GM12801 (cell line): ENCODE results near the gene MED26.

Experiments
- TF ChIP-seq, protein P1 (sequence below): IDR thresholded peaks from one replicate; pipeline ENCODE4 v1.5.1; 2011; ENCODE audit warnings: control low read depth; ENCODE audit not compliant: insufficient read length; ENCODE audit errors: extremely low read depth

Gene MED26

DNA sequence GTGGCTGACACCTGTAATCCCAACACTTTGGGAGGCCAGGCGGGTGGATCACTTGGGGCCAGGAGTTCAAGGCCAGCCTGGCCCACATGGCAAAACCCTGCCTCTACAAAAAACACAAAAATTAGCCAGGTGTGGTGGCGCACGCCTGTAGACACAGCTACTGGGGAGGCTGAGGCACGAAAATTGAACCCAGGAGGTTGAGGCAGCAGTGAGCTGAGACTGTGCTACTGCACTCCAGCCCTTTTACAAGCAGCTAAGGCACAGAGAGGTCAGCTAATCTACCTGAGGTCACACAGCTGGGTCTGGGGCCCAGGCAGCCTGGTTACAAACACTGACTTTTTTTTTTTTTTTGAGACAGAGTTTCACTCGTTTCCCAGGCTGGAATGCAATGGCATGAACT is 27.2 kb downstream of the MED26 start:
- TF ChIP-seq, protein P1, sequence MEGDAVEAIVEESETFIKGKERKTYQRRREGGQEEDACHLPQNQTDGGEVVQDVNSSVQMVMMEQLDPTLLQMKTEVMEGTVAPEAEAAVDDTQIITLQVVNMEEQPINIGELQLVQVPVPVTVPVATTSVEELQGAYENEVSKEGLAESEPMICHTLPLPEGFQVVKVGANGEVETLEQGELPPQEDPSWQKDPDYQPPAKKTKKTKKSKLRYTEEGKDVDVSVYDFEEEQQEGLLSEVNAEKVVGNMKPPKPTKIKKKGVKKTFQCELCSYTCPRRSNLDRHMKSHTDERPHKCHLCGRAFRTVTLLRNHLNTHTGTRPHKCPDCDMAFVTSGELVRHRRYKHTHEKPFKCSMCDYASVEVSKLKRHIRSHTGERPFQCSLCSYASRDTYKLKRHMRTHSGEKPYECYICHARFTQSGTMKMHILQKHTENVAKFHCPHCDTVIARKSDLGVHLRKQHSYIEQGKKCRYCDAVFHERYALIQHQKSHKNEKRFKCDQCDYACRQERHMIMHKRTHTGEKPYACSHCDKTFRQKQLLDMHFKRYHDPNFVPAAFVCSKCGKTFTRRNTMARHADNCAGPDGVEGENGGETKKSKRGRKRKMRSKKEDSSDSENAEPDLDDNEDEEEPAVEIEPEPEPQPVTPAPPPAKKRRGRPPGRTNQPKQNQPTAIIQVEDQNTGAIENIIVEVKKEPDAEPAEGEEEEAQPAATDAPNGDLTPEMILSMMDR, result no peak

DNA sequence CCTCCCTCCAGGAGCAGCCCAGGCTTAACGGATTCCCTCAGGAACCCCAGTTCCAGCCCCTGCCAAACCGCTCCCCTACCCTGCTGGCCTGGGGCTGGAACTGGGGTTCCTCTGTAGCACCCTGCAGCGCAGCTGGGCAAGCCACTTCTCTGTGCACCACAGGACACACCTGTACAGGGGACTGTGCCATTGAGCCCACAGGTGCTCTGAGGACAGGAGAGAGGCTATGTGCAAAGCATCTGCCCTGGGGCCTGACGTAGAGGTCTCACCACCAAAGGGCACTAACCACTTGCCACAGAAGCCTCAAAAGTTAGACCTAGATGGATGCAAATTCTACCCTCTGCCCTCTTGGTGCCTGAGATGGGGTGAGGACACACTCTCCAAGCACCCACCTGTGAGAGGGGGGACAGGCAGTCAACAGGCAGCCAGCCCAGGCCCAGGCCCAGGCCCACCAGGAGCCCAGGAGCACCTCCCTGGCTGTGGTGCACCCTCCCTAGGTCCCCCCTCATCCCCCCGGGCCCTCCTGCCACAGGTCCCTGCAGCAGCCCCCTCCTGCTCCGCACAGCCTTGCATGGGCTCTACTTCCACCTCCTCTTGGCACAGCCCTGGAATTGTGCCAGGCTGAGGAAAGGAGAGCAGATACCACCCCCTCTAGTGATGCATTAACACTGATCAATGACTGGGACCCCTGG is 28.2 kb downstream of the MED26 start:
- TF ChIP-seq, protein P1, result no peak

DNA sequence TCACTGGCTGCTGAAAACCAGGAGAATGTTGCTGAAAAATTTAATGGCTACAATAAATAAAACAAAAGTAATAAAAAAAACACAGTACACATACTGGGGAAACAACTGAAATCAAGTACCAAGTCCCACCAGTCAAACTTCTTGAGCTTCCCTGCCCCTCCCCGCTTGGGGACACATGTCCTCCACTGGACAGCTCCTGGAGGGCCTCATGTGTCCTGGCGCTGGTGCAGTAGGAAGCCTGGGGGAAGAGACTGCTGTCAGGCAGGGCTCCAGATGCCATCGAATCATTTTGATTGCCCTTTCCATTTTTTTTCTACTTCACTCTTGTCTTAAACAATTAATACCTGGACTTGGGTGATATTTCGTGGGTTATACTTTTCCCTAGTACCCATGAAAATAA is 29.2 kb downstream of the MED26 start:
- TF ChIP-seq, protein P1, result no peak

DNA sequence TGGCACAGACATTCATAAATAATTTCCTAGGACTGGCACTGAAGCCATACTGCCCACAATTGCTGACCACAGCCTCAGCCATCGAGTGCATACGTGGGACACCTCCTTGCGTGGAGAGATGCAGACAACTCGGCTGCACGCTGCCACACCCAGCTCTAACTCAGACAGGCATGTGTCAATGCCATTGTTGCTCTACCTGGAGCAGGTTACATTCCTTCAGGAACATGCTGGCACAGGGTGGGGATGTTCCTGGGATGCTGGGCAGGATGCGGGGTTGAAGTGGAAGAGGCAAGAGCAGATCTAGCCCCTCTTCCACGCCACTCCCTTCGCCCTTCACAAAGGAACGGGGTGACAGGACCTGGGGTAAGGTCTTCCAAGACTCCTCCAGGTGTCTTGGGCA is 31.6 kb downstream of the MED26 start:
- TF ChIP-seq, protein P1, result no peak

DNA sequence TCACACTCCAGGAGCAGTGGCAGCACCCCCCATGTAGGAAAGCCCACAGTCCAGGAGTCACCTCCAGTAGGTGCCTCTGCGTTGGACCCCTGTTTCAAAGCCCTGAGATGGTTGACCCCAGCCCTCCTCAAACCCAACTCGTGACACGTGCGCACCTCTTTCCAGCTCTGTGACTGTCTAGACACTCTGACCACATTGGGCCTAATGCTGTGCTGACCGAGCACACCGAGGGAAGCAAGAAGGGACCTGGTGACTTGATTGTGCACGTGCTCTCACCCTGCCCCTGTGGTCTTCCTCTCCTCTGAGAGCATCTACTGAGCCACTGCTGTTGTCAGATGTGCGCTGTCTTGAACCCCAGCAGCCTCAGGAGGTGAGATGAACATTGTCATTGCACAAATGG is 32.9 kb downstream of the MED26 start:
- TF ChIP-seq, protein P1, result no peak

DNA sequence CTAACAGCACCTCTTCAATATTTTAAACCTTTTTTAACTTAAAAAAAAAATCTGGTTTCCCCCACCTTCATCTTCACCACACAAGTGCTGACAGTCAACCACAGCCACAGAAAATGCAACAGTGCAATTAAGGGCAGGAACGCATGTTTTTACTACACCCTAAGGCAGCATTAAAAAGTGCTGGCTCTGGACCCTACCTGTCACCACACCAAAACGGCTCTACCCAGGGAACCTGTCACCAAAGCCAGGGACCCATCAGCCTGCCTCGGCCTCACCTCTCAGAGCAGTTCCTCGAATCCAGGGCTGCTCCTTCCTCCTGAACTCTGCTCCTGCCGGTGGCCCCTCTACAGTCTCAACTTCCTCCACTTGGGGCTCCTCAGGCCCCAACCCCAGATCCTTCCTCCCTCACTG is 33.3 kb downstream of the MED26 start:
- TF ChIP-seq, protein P1, result no peak

DNA sequence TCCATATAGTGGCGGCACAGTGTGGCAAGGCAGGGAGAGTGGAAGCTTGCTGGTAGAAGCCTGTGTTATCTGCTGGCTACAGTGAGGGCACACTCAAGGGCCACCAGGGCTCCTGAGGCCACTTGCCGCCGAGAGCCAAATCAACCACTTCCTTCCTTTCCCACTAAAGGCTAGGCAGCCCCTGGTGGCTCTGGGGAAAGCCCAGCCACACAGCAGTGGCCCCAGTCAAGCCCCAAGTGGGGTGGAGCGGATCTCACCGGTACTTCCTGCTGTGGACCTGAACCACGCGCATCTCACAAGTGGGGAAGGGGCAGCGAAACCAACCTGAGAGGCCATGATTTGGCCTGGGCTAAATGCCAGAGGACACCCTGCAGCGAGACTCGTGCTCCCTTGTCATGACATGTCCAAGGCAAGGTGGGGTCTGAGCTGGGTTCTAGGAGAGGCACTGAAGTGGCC is 33.8 kb downstream of the MED26 start:
- TF ChIP-seq, protein P1, result no peak
